ENCODE data around the gene EFHB. TPM values are rescaled to one million over a fixed set of nuclear protein-coding genes. Genes with fewer than 3 reads are reported as not detected.

EFHB gene, protein sequence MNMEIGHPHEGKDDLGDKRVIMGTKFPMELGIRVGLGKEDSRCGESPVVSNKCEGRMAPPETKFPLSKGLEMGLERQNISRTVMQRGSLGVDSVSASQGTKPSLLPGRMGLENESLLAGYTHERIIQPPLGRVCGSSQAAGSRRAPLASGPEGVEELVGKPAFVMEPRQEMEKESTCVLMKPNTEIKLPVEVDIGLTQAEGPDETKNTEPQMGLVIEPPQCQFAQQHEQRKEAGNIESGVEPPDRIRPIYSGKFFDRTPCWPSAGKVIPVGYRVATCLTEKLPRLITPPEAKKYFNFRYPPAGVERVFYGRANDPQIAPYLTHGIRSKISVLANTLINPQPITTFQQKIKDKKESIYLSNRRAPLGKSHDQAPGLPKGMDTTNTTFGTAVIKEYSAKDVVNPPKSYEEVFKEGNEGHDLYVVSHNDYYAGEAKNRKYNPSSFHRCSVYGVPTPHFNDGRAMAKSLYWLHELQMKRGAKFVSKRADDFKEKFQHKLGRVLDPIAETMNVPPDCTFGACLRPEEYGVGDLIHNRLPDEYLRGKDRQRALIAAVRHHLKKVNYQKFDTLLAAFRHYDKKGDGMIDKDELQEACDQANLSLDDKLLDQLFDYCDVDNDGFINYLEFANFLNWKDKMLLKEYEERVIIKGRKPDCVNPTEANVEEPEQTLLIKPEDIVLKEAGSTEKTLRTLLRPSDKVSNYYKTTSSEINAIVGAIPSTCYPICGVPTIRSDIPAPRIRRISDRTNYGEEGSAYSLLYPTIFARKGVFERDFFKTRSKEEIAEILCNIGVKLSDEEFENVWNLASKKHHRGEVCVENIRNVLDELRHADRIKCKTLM
- 2.7 TPM in 1 of 2 replicates, not detected in the other for total RNA-seq

DNA sequence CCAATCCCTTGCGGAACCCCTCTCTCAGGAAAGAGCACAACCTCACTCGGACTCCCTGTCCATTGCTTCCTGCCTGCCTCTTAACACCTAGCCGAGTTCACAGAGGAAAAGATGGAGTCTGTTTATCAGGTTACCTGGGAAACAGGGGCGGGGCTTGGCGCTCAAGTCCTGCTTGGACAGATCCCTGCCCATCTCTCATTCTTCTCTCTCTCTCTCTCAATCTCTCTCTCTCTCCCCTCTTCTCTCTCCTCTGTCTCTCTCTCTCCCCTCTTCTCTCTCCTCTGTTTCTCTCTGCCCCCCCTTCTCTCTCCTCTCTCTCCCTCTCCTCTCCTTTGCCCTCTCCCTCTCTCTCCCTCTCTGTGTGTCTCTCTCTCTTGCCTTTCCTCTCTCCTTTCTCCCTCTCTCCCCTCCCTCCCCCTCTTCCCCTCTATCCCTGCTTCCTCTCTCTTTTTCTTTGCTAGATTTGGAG is at the start of gene EFHB:
Gene EFHB, minus strand, starts transcription at position 120 of the 469 bp plus-strand sequence. CDS start 199 bp downstream, outside the sequence.

DNA sequence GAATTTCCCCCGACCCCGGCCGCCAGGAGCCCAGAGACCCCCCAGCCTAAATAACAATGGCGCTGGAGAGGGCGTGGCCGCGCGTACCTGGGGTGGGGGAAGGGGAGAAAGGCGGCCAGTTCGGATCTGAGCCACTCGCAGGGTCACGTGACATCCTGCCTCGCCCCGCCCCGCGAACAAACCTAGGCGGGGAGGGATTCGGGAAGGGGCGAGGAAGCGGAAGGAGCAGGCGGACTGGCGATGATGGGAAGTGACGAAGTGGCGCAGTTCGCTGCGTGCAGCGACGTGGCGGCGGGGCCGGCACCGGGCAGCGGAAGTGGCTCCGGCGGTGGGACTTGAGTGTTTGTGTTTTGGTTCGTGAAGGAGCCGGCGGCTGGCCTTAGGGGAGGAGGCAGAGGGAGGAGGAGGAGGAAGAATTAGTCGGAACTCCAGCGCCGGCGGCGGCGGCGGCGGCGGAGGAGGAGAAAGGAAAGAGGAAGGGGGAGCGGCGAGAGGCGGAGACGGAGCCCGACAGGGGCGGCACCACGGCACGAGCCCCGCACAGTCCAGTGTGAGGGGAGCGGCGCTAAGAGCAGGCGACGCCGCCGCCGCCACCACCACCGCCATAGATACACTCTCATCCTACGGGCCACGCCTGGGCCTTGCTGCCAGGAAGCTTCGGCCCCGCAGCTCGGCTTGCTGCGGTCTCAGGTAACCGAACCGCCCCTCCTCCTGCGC is 13.0 kb upstream of the EFHB start, which contains the start of gene RAB5A:
Gene RAB5A, plus strand, starts transcription at position 266 of the 717 bp plus-strand sequence. CDS start 3,802 bp downstream, outside the sequence.

Other genes starting within 250 kb of the EFHB start
- 52.8 and 57.3 TPM in 2 replicates for gene RAB5A, start 12.9 kb upstream of the EFHB start, total RNA-seq
- gene PP2D1, start 78.0 kb upstream of the EFHB start, total RNA-seq, result not detected in 2 replicates
- gene KAT2B, start 106.2 kb upstream of the EFHB start, total RNA-seq, result 3.3 and 7.1 TPM in 2 replicates